HG03025 (cell line): ENCODE results near the gene ARHGEF10L.

ENCODE experiments used
- ATAC-seq: cut with Tn5 transposase; IDR thresholded peaks from one replicate; pipeline ENCODE4 v1.9.1; 2021; ENCODE audit warnings: mild to moderate bottlenecking, moderate library complexity; ENCODE audit not compliant: unreplicated experiment, low FRiP score

Gene ARHGEF10L

DNA sequence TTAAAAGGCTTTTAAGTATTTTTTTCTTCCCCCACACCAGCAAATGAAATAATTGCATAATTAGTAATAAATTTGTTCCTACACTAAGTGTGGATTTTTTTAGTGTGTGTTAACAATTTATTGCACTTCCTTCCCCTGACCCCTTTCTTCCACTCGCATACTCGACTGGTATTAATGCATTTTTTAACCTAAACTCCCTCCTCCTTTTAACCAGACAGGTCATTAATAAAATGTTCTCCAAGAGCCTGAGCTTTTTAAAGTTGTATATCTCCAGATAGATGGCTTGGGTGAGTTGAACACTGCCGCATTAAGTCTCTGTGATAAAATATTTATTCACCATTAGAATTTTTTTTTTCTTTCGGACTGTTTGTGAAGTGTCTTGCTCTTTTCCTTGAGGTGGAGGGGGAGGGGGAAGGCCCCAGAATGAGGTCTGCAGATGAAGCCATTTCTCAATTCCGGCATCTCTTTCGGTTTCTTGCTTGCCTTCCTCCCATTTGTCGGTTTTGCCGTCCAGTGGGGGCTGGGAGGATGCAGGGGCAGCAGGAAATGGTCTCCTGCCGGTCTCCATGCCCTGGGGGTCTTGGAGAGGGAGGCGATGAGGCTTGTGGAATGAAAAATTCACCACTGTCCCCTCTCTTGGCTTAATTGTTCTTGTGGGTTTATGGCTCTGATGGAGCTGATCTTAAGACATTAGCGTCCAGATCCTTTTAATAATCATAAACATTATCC is 151.6 kb downstream of the ARHGEF10L start:
- ATAC-seq, result no peak

- ATAC-seq, result no peak
Observed at GRCh38 chr1:17692645-17693044, 153.1 kb downstream of the ARHGEF10L start.

DNA sequence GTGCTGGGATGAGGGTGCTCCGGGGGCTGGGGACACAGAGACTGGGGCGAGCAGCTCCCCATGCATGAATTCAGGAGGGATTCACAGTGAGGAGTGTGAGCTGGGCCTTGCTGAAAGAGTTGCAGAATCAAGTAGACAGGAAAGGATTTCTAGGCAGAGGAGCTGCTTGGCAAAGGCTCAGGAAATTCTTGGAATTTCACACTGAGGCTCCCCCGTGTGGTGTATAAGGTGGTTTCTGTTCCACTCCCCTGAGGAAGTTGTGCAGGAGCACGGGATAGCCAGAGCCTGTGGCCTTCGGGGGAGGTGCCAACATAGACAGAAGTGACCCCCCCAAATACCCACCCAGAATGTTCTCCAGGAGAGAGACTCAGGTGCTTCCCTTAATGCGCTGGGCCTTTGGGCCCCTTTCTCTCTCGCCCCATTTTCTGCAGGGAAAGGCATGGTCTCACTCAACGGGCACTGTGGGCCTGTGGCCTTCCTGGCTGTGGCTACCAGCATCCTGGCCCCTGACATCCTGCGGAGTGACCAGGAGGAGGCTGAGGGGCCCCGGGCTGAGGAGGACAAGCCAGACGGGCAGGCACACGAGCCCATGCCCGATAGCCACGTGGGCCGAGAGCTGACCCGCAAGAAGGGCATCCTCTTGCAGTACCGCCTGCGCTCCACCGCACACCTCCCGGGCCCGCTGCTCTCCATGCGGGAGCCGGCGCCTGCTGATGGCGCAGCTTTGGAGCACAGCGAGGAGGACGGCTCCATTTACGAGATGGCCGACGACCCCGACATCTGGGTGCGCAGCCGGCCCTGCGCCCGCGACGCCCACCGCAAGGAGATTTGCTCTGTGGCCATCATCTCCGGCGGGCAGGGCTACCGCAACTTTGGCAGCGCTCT is 157.2 kb downstream of the ARHGEF10L start:
- ATAC-seq, result no peak

- no peak for ATAC-seq
Observed at GRCh38 chr1:17697458-17697857, 158.0 kb downstream of the ARHGEF10L start.

GRCh38 chr1:17699581-17699980 is 160.1 kb downstream of the ARHGEF10L start:
- ATAC-seq, result no peak

GRCh38 chr1:17700945-17701810 is 161.7 kb downstream of the ARHGEF10L start:
- no peak for ATAC-seq

GRCh38 chr1:17704176-17704575 is 164.7 kb downstream of the ARHGEF10L start:
- no peak for ATAC-seq

DNA sequence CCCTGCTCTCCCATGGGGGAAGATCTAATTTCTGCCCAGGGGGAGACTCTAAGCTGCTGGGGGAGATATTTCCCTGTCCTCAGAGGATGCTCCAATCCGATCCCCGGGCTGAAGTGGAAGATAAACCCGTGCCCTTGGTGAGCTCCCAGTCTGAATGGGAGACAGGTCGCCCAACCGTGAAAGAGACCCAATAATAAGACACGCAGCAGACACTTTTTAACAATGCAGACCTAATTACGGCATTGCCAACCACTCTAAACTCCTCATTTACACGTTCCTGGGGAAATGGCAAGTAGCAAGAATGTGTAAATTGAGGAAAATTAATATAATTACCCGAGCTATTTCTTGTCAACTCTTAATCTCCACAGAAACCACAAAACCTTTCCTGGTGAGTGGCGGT is 166.9 kb downstream of the ARHGEF10L start:
- ATAC-seq, result no peak

DNA sequence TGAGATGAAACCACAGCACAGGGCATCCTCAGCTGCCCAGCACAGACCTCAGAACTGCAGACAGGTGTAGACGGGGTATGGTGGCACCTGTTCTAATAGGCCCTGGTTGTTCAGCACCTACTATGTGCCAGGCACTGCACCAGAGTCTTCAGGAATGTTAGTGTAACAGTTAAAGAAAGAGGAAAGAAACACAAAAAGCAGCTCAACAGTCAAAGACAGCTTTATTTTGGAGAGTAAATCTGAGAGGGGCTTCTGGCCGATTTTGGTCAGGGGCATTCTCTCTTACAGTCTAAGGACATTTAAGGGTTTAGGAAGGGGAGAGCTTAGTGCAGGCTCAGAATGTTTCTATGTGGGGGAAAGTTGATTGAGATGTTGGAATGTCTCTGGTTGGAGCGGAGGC is 170.5 kb downstream of the ARHGEF10L start:
- no peak for ATAC-seq

DNA sequence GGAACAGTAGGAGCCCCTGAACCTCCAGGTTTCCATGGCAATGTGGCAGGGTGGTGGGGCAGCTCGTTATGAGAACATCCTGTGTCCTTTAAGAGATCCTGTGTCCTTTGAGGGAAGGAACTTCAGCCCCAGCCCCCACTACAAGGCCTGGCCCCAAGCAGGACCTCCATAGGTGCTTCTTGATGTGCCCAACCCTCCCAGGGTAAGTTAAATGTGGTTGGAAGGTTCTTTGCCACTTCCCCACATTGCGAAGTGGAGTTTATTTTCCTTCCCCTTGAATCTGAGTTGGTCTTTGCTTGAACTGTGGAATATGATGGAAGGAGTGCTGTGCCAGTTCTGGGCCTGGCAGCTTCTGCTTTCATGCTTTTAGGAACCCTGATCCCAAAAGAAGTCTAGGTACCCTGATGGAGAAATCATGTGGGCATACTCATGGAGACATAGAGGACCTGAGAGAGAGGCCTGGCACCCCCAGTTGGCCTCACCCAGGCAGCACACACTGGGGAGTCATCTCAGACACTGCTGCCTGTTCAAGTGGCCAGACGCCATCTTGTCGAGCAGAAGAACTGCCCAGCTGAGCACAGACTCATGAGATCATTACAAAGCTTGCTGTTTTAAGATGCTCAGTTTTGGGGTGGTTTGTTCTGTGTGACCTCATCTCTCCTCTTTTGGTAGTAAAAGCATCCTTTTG is 171.5 kb downstream of the ARHGEF10L start:
- ATAC-seq, result no peak

- no peak for ATAC-seq
Observed at GRCh38 chr1:17711577-17711910, 172.0 kb downstream of the ARHGEF10L start.

DNA sequence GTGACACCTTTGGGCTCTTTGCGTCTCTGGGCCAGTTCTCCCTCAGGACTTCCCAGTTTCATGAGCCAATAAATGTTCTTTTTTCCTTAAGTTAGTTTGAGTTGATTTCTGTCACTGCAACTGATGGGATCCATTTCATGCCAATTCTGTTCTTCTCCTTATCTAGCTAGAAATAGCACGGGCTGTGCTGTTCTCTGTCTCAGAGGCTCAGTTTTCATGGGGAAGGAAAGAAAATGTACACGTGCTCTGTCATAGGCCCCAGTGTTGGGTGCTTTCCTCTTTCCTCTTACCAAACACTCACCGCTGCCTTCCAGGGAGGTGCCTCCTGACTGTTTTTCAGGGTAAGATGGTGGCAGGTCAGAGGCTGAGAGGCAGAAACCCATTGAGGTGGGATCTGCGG is 172.4 kb downstream of the ARHGEF10L start:
- no peak for ATAC-seq

- no peak for ATAC-seq
Observed at GRCh38 chr1:17713993-17714392, 174.5 kb downstream of the ARHGEF10L start.

- no peak for ATAC-seq
Observed at GRCh38 chr1:17717594-17718535, 178.4 kb downstream of the ARHGEF10L start.

GRCh38 chr1:17719874-17720273 is 180.4 kb downstream of the ARHGEF10L start:
- ATAC-seq, result no peak

GRCh38 chr1:17721444-17721843 is 181.9 kb downstream of the ARHGEF10L start:
- ATAC-seq, result no peak

GRCh38 chr1:17723684-17724083 is 184.2 kb downstream of the ARHGEF10L start:
- ATAC-seq, result no peak

- no peak for ATAC-seq
Observed at GRCh38 chr1:17724150-17724549, 184.7 kb downstream of the ARHGEF10L start.

- no peak for ATAC-seq
Observed at GRCh38 chr1:17725084-17725719, 185.7 kb downstream of the ARHGEF10L start.
